ENCODE measurements around the gene ERP44.

ERP44 gene

GRCh38 chr9:100131216-100131615, 32.4 kb upstream of the ERP44 start:
- no peak for TF ChIP-seq CTCF (conservative IDR thresholded peaks at IDR 0.05; ENCODE audit: control insufficient read depth, insufficient read depth, low read depth, low read length)
- H3K4me3 ChIP-seq (ENCODE audit: control insufficient read depth, low read depth, low read length): no peak overlapping the region
- DNase-seq (ENCODE audit: low read depth): peak; percentile 5

GRCh38 chr9:100129772-100130171, 31.0 kb upstream of the ERP44 start:
- no peak for DNase-seq (ENCODE audit: low read depth)
- no peak for TF ChIP-seq CTCF (conservative IDR thresholded peaks at IDR 0.05; ENCODE audit: control insufficient read depth, insufficient read depth, low read depth, low read length)
- H3K4me3 ChIP-seq (ENCODE audit: control insufficient read depth, low read depth, low read length): no peak overlapping the region

- no peak for TF ChIP-seq CTCF (conservative IDR thresholded peaks at IDR 0.05; ENCODE audit: control insufficient read depth, insufficient read depth, low read depth, low read length)
- no peak overlapping the region for H3K4me3 ChIP-seq (ENCODE audit: control insufficient read depth, low read depth, low read length)
- no peak for DNase-seq (ENCODE audit: low read depth)
These were observed 27.6 kb upstream of the ERP44 start for GRCh38 chr9:100126423-100126822.

GRCh38 chr9:100125910-100126309, 27.1 kb upstream of the ERP44 start:
- DNase-seq (ENCODE audit: low read depth): no peak
- H3K4me3 ChIP-seq (ENCODE audit: control insufficient read depth, low read depth, low read length): no peak overlapping the region
- TF ChIP-seq CTCF (conservative IDR thresholded peaks at IDR 0.05; ENCODE audit: control insufficient read depth, insufficient read depth, low read depth, low read length): no peak

GRCh38 chr9:100125236-100125635, 26.4 kb upstream of the ERP44 start:
- DNase-seq (ENCODE audit: low read depth): no peak
- H3K4me3 ChIP-seq (ENCODE audit: control insufficient read depth, low read depth, low read length): no peak overlapping the region
- TF ChIP-seq CTCF (conservative IDR thresholded peaks at IDR 0.05; ENCODE audit: control insufficient read depth, insufficient read depth, low read depth, low read length): no peak

GRCh38 chr9:100120286-100120685, 21.5 kb upstream of the ERP44 start:
- H3K4me3 ChIP-seq (ENCODE audit: control insufficient read depth, low read depth, low read length): no peak overlapping the region
- no peak for DNase-seq (ENCODE audit: low read depth)
- TF ChIP-seq CTCF (conservative IDR thresholded peaks at IDR 0.05; ENCODE audit: control insufficient read depth, insufficient read depth, low read depth, low read length): no peak

GRCh38 chr9:100117316-100117715, 18.5 kb upstream of the ERP44 start:
- TF ChIP-seq CTCF (conservative IDR thresholded peaks at IDR 0.05; ENCODE audit: control insufficient read depth, insufficient read depth, low read depth, low read length): no peak
- no peak overlapping the region for H3K4me3 ChIP-seq (ENCODE audit: control insufficient read depth, low read depth, low read length)
- no peak for DNase-seq (ENCODE audit: low read depth)
